SK-N-SH treated with all-trans-retinoic acid at 6 μM for 48 hours (cell line): ENCODE results near the gene PIK3AP1.

Experiments
- ATAC-seq: fragments of 200-7000 bp; cut with Tn5 transposase; 3 replicates; pipeline ENCODE4 v1.9.1; 2020; ENCODE audit warnings: mild to moderate bottlenecking, moderate library complexity
- ARNTL ChIP-seq: fragments of 450-650 bp; formaldehyde crosslinking; IDR thresholded peaks from 2 replicates; pipeline ENCODE4 v1.5.0; 2020; ENCODE audit warnings: low read depth, mild to moderate bottlenecking, moderate library complexity, borderline replicate concordance
- BACH2 ChIP-seq: fragments of 250-450 bp; sonication (Bioruptor Pico); IDR thresholded peaks from 2 replicates; pipeline ENCODE4 v1.9.0; 2021; ENCODE audit warnings: mild to moderate bottlenecking, borderline replicate concordance
- CREB5 ChIP-seq: fragments of 250-450 bp; sonication (Bioruptor Pico); IDR thresholded peaks from 2 replicates; pipeline ENCODE4 v1.5.1; 2020; ENCODE audit warnings: low read depth, mild to moderate bottlenecking, moderate library complexity
- CSDC2 ChIP-seq: fragments of 250-450 bp; sonication (Bioruptor Pico); IDR thresholded peaks from 2 replicates; pipeline ENCODE4 v1.5.0; 2020; ENCODE audit warnings: mild to moderate bottlenecking, moderate library complexity
- CSRNP3 ChIP-seq: fragments of 250-450 bp; sonication (Bioruptor Pico); IDR thresholded peaks from 2 replicates; pipeline ENCODE4 v1.5.1; 2021; ENCODE audit warnings: mild to moderate bottlenecking, moderate library complexity
- ESRRG ChIP-seq: fragments of 250-450 bp; sonication (Bioruptor Pico); IDR thresholded peaks from 2 replicates; pipeline ENCODE4 v1.6.1; 2021; ENCODE audit warnings: mild to moderate bottlenecking
- GLIS3 ChIP-seq: fragments of 250-450 bp; sonication (Bioruptor Pico); IDR thresholded peaks from 2 replicates; pipeline ENCODE4 v1.5.0; 2020; ENCODE audit warnings: mild to moderate bottlenecking, moderate library complexity
- ISL1 ChIP-seq: fragments of 250-450 bp; sonication (Bioruptor Pico); IDR thresholded peaks from 2 replicates; pipeline ENCODE4 v2.1.2; 2022; ENCODE audit warnings: mild to moderate bottlenecking, moderate library complexity
- OSR1 ChIP-seq: fragments of 250-450 bp; sonication (Bioruptor Pico); IDR thresholded peaks from 2 replicates; pipeline ENCODE4 v1.8.0; 2022; ENCODE audit warnings: moderate library complexity, mild to moderate bottlenecking, inconsistent platforms
- PATZ1 ChIP-seq: fragments of 250-450 bp; sonication (Bioruptor Pico); IDR thresholded peaks from 2 replicates; pipeline ENCODE4 v1.8.0; 2020; ENCODE audit warnings: mild to moderate bottlenecking, moderate library complexity, borderline replicate concordance
- POU6F1 ChIP-seq: fragments of 250-450 bp; sonication (Bioruptor Pico); IDR thresholded peaks from 2 replicates; pipeline ENCODE4 v1.8.0; 2021; ENCODE audit warnings: low read depth, mild to moderate bottlenecking, moderate library complexity, borderline replicate concordance
- PPARA ChIP-seq: fragments of 250-450 bp; sonication (Bioruptor Pico); IDR thresholded peaks from 2 replicates; pipeline ENCODE4 v1.5.0; 2020; ENCODE audit warnings: mild to moderate bottlenecking, borderline replicate concordance
- RARB ChIP-seq: fragments of 250-450 bp; sonication (Bioruptor Pico); IDR thresholded peaks from 2 replicates; pipeline ENCODE4 v1.8.0; 2021; ENCODE audit warnings: mild to moderate bottlenecking, moderate library complexity
- SNAI2 ChIP-seq: fragments of 250-450 bp; sonication (Bioruptor Pico); IDR thresholded peaks from 2 replicates; pipeline ENCODE4 v1.5.0; 2020; ENCODE audit warnings: mild to moderate bottlenecking, moderate library complexity
- TSHZ2 ChIP-seq: fragments of 250-450 bp; sonication (Bioruptor Pico); IDR thresholded peaks from 2 replicates; pipeline ENCODE4 v1.5.0; 2020; ENCODE audit warnings: mild to moderate bottlenecking, moderate library complexity
- ZC3H10 ChIP-seq: fragments of 250-450 bp; sonication (Bioruptor Pico); IDR thresholded peaks from 2 replicates; pipeline ENCODE4 v1.5.1; 2021; ENCODE audit warnings: mild to moderate bottlenecking, moderate library complexity
- ZFP3 ChIP-seq: fragments of 250-450 bp; sonication (Bioruptor Pico); IDR thresholded peaks from 2 replicates; pipeline ENCODE4 v1.5.0; 2020; ENCODE audit warnings: mild to moderate bottlenecking, moderate library complexity
- ZFP30 ChIP-seq: fragments of 450-650 bp; formaldehyde crosslinking; IDR thresholded peaks from 2 replicates; pipeline ENCODE4 v1.5.0; 2022; ENCODE audit warnings: mild to moderate bottlenecking, moderate library complexity
- ZNF565 ChIP-seq: fragments of 450-650 bp; formaldehyde crosslinking; conservative IDR thresholded peaks from 2 replicates; pipeline ENCODE4 v1.5.0; 2020; ENCODE audit warnings: low read depth, mild to moderate bottlenecking, moderate library complexity
- ZNF70 ChIP-seq: fragments of 450-650 bp; formaldehyde crosslinking; IDR thresholded peaks from 2 replicates; pipeline ENCODE4 v1.5.0; 2020; ENCODE audit warnings: mild to moderate bottlenecking, moderate library complexity

PIK3AP1 gene

GRCh38 chr10:96642973-96643372 is 77.3 kb downstream of the PIK3AP1 start (continued):
- TF ChIP-seq PATZ1, result no peak
- no peak for TF ChIP-seq ZFP3 (CRISPR knock-in tag)

- no peak for TF ChIP-seq POU6F1 (CRISPR knock-in tag)
- no peak for TF ChIP-seq SNAI2 (CRISPR knock-in tag)
- TF ChIP-seq ZFP3 (CRISPR knock-in tag), result no peak
- TF ChIP-seq CSRNP3 (CRISPR knock-in tag), result no peak
- no peak for TF ChIP-seq TSHZ2 (CRISPR knock-in tag)
- TF ChIP-seq ZNF70 (CRISPR knock-in tag), result no peak
- no peak for TF ChIP-seq CSDC2 (CRISPR knock-in tag)
- no peak for TF ChIP-seq ZC3H10 (CRISPR knock-in tag)
- no peak for TF ChIP-seq RARB (CRISPR knock-in tag)
- TF ChIP-seq ISL1 (CRISPR knock-in tag), result no peak
- no peak for TF ChIP-seq ARNTL (CRISPR knock-in tag)
- no peak for TF ChIP-seq ZNF565
- TF ChIP-seq PPARA, result no peak
- no peak for TF ChIP-seq GLIS3
- no peak for TF ChIP-seq BACH2 (CRISPR knock-in tag)
- TF ChIP-seq CREB5 (CRISPR knock-in tag), result no peak
- ATAC-seq, result no peak; the same call in 2 of the 3 replicates
These were observed 77.8 kb downstream of the PIK3AP1 start for GRCh38 chr10:96642530-96642929.

- TF ChIP-seq ESRRG (no peak), ARNTL (CRISPR knock-in tag) (no peak), CSRNP3 (CRISPR knock-in tag) (no peak), CREB5 (CRISPR knock-in tag) (no peak), ISL1 (CRISPR knock-in tag) (no peak), OSR1 (CRISPR knock-in tag) (no peak), RARB (CRISPR knock-in tag) (no peak), ZNF565 (no peak), SNAI2 (CRISPR knock-in tag) (no peak), ZFP30 (no peak), ZFP3 (CRISPR knock-in tag) (no peak), ZNF70 (CRISPR knock-in tag) (no peak), BACH2 (CRISPR knock-in tag) (no peak), ZC3H10 (CRISPR knock-in tag) (no peak), CSDC2 (CRISPR knock-in tag) (no peak), PPARA (no peak)
These were observed 78.7 kb downstream of the PIK3AP1 start for GRCh38 chr10:96641396-96642295.

More at GRCh38 chr10:96641396-96642295, 78.7 kb downstream of the PIK3AP1 start:
- ATAC-seq, result no peak
